ENCODE results near the gene PABPC4L.

DNA sequence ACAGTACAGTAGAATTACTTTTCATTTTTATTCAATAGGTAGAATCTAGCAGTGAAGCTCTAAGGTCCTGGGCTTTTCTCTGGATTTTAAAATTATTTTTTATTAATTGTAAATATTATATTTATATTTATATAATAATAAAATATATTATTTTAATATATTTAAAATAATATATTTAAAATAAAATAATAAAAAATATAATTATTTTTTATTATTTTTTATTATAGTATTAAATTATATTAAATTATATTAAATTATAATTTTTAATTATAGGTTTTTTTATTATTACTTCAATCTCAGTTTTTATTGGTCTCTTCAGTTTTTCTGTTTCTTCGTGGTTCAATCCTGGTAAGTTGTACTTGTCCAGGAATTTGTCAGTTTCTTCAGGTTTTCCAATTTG lies 49.7 kb upstream of the PABPC4L start:
- TF ChIP-seq SUZ12 (IDR thresholded peaks at IDR 0.05): no peak
- no peak for TF ChIP-seq NFRKB (IDR thresholded peaks at IDR 0.05)
- no peak for TF ChIP-seq FOXM1 (IDR thresholded peaks at IDR 0.05; ENCODE audit: borderline replicate concordance)
- TF ChIP-seq HDGF (IDR thresholded peaks at IDR 0.05; ENCODE audit: borderline replicate concordance): no peak
- no peak for TF ChIP-seq TARDBP (IDR thresholded peaks at IDR 0.05)
- no peak for TF ChIP-seq ELF4 (IDR thresholded peaks at IDR 0.05)
- TF ChIP-seq SP1 (IDR thresholded peaks at IDR 0.05): no peak
- no peak for TF ChIP-seq BHLHE40 (IDR thresholded peaks at IDR 0.05; ENCODE audit: borderline replicate concordance)
- TF ChIP-seq ARNT (IDR thresholded peaks at IDR 0.05): no peak
- TF ChIP-seq ZNF384 (IDR thresholded peaks at IDR 0.05): no peak
- TF ChIP-seq, protein P1, sequence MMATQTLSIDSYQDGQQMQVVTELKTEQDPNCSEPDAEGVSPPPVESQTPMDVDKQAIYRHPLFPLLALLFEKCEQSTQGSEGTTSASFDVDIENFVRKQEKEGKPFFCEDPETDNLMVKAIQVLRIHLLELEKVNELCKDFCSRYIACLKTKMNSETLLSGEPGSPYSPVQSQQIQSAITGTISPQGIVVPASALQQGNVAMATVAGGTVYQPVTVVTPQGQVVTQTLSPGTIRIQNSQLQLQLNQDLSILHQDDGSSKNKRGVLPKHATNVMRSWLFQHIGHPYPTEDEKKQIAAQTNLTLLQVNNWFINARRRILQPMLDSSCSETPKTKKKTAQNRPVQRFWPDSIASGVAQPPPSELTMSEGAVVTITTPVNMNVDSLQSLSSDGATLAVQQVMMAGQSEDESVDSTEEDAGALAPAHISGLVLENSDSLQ (IDR thresholded peaks at IDR 0.05): no peak
- TF ChIP-seq LEF1 (IDR thresholded peaks at IDR 0.05; ENCODE audit: borderline replicate concordance): no peak

All from HEK293T (cell line).